Skin epidermis (tissue), 12 donors: Measurements from ENCODE around the gene MYOF.
A peak's percentile ranks its signal among the peaks of the same experiment; 100 is the strongest.

Source experiments
- H3K27ac ChIP-seq, 21 experiments: fragments of 200-600 bp; sonication (generic) in 11 of 21; one replicate each; pipeline ENCODE4 v1.5.0; 2020; ENCODE audit warnings: mild to moderate bottlenecking in 3 of 21, inconsistent platforms in 2 of 21, moderate library complexity in 2 of 21
- H3K4me3 ChIP-seq, 7 experiments: fragments of 200-600 bp; sonication (generic) in 2 of 7; one replicate each; pipeline ENCODE4 v1.5.0; 2020; ENCODE audit warnings: inconsistent platforms in 2 of 7, mild to moderate bottlenecking in 2 of 7, moderate library complexity in 1 of 7

MYOF gene, protein sequence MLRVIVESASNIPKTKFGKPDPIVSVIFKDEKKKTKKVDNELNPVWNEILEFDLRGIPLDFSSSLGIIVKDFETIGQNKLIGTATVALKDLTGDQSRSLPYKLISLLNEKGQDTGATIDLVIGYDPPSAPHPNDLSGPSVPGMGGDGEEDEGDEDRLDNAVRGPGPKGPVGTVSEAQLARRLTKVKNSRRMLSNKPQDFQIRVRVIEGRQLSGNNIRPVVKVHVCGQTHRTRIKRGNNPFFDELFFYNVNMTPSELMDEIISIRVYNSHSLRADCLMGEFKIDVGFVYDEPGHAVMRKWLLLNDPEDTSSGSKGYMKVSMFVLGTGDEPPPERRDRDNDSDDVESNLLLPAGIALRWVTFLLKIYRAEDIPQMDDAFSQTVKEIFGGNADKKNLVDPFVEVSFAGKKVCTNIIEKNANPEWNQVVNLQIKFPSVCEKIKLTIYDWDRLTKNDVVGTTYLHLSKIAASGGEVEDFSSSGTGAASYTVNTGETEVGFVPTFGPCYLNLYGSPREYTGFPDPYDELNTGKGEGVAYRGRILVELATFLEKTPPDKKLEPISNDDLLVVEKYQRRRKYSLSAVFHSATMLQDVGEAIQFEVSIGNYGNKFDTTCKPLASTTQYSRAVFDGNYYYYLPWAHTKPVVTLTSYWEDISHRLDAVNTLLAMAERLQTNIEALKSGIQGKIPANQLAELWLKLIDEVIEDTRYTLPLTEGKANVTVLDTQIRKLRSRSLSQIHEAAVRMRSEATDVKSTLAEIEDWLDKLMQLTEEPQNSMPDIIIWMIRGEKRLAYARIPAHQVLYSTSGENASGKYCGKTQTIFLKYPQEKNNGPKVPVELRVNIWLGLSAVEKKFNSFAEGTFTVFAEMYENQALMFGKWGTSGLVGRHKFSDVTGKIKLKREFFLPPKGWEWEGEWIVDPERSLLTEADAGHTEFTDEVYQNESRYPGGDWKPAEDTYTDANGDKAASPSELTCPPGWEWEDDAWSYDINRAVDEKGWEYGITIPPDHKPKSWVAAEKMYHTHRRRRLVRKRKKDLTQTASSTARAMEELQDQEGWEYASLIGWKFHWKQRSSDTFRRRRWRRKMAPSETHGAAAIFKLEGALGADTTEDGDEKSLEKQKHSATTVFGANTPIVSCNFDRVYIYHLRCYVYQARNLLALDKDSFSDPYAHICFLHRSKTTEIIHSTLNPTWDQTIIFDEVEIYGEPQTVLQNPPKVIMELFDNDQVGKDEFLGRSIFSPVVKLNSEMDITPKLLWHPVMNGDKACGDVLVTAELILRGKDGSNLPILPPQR (N-terminal part only)

DNA sequence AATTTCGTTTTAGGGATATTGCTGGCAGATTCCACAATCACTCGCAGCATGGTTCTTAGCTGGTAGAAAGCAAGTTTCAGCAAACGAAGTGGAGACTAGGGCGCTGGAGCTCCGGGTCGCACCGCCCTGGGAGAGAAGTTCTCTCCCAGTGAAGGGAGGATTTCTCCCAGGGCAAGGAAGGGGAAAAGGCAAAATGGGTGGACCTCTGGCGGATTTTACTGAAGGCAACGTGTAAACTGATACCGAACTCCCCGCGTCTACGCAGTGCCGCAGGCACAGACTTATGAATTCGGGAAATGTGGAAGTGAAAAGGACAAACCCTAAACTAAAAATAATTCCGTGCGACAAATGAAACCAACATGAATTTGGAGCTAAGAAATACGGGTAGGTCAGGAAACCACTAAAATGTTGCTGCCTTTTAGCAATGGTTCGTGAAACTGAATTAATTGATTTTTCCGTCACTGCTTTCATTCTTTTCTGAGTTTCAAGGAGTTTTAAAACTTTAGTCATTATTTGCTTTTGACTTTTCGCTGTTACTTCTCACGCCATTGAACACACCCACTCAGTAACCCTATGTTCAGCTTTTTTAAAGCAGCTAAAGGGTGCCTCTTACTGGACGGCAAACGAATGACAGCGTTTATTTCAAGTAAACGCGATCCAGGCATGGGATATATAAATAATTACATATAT, at the start of gene MYOF:
TSS of gene MYOF (minus strand) at position 190 of the 690 bp plus-strand sequence. CDS start at position 50, 140 bp downstream.
- peak within 1 kb of the TSS in 20 of 21 experiments; percentile 77 to 96 (median 88) for H3K27ac ChIP-seq
- peak within 1 kb of the TSS; percentile 43 to 58 (median 53) for H3K4me3 ChIP-seq

DNA sequence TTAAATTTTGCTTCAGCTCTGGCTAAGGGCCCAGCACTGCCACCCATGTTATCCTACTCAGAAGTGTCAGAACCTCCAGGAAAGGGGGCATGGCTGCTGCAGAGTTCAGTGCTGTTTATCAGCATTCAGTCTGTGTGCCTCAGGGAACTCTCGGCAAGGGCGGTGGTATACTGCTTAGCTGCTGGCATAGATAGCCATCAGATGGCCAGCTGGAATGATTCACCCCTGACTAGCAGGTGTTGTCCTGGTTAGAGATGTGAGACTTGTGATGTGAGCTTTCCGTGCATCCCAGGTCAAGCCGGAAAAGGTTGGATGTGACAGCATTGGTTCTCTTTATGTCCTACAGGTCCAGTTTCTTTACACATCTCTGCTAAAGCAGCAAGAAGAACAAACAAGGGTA, 36.4 kb upstream of the MYOF start:
- H3K4me3 ChIP-seq = no peak overlapping the region
- H3K27ac ChIP-seq = no peak overlapping the region

DNA sequence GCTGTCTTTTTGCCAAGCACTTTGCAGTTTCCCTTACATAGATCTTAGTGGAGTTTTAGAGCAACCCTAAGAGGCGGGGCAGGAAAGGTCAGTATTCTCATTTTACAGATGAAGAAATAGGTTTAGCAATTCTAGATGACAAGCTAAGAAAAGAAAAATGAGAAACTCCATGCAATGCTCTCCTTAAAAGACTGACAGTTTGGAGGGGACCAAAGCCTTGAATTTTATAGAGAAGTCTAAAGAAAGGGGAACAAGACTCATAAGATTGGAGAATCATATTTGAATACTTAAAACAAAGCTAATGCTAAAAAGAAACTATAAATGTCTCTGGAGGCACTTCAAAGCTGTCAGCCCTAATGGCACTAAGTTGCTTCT, 33.9 kb upstream of the MYOF start:
- Histone ChIP-seq H3K4me3 (no peak overlapping the region), H3K27ac (peak overlapping the region in 8 of 21 experiments; percentile 24 to 79 (median 66))

DNA sequence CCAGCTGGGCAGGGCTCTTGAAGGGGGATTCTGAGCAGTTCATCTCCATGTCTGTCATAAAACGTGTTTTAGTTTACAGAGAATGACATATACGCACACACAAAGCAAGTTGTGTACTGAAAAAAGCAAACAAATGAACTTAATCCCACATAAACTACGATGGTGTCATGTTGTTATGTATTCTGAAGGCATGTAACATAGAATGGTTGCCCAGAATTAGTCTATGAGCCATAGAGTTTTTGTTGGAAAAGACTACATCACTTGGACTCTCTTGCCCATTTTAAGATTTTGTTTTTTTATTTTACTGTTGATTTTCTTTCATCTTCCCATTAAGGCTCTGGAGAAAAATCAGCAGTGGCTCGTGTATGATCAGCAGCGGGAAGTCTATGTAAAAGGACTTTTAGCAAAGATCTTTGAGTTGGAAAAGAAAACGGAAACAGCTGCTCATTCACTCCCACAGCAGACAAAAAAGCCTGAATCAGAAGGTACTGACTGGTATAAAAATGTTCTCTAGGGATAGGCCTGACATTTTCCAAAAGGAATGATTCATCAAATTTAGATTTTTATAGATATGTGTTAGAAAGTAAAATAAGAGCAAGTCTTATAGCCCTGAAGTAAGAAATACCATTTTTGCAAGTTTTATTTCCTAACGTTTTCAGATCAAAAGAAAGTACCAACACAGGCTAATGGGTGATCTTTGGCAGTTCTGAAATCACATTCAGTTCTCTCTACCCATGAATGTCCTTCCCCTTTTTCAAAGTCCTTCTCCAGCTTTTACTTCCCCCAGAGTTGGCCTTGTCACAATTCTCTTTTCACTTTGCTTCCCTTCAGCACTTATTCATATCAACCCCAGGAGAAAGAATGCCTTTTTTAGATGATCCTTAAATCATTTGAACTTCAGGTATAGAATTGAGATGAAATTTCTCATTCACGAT, 33.2 kb upstream of the MYOF start:
- Histone ChIP-seq H3K4me3 (no peak overlapping the region), H3K27ac (peak overlapping the region in 13 of 21 experiments; percentile 10 to 79 (median 61))

DNA sequence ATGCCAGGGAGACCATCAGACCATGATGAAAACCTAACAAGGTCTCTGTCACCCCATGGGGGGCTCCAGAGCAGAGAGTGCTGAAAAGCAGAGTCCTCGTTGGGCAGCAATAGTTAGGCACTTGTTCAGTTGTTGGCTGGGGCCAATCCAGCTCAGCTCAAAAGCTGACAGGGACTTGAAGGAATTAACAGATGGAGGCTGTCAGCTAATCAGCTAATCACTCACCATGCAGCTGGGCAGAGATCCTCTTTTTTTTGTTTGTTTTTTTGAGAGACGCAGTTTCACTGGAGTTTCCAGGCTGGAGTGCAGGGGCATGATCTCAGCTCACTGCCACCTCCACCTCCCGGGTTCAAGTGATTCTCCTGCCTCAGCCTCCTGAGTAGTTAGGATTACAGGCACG, 32.4 kb upstream of the MYOF start:
- Histone ChIP-seq H3K27ac (peak overlapping the region in 13 of 21 experiments; percentile 10 to 79 (median 59)), H3K4me3 (no peak overlapping the region)

DNA sequence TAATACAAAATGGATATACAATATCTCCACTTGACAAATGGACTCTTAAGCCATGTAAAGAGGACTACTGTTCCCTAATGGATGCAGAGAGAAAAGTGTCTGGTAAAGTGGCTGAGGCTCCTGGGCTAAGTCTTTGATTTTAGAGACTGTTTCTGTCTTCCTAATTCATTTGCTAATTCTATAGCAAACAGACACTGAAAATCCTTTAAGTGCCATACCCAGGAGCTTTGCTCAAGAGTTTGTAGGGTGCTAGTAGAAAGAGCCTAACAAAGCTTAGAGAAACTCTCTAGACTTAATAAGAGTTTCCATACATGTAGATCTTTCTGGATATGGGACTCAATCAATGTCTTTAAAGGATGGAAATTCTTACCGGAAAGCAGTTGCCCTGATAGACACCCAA, 31.0 kb upstream of the MYOF start:
- Histone ChIP-seq H3K4me3 (no peak overlapping the region), H3K27ac (peak overlapping the region in 1 of 21 experiments; percentile 42)

DNA sequence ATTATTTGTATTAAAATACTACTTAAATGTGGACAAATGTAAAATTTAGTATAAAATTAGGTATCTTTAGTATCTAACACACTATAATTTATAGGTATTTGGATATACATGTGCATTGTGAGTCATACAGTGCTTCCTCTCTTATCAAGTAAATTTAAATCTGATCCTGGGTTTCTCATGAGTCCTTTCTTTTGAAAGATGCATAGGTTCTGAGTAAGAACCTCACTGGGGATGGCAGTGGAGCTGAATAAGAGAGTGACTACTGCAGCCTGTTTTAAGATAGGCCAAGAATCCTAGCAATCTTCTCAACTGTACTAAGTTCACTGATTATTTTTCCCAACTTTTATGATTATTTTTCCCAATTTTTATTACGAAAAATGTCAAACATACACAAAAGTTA, 30.4 kb upstream of the MYOF start:
- Histone ChIP-seq H3K27ac (no peak overlapping the region), H3K4me3 (no peak overlapping the region)

DNA sequence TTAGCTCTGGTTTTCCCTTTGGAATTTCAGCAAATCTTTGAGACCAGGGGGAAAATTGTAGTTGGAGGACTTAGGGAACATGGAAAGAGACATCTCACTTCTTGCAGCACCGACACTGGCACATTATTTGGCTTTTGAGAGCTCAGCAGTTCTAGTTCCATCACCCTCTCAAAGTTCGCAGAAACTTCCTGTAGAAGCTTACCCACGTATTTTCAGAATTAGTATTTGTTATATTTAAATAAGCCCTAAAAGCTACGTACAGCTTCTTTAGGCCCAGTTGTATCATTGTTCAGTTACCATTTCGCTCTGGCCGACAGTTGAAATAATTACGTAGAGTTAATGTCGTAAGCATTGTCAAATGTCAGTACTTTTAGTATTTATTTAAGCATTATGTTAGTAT, 27.7 kb upstream of the MYOF start:
- H3K27ac ChIP-seq = peak overlapping the region in 1 of 21 experiments; percentile 7
- no peak overlapping the region for H3K4me3 ChIP-seq

DNA sequence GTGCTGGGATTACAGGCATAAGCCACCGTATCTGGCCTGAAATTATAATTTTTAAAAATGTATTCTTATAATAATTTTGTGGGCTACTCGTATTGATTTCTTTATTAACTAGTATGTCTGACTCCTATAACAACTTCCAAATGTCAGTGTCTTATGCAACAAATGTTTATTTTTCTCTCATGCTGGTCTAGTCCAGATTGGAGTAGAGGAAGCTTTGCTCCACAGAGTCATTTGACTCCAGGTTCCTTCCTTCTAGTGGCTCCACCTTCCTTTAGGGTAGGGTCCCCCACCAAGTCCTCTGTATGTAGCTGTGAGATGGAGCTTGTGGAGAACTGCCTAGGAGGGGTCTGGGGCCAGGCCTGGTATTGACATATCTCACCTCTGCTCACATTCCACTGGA, 22.9 kb upstream of the MYOF start:
- Histone ChIP-seq H3K4me3 (no peak overlapping the region), H3K27ac (no peak overlapping the region)

DNA sequence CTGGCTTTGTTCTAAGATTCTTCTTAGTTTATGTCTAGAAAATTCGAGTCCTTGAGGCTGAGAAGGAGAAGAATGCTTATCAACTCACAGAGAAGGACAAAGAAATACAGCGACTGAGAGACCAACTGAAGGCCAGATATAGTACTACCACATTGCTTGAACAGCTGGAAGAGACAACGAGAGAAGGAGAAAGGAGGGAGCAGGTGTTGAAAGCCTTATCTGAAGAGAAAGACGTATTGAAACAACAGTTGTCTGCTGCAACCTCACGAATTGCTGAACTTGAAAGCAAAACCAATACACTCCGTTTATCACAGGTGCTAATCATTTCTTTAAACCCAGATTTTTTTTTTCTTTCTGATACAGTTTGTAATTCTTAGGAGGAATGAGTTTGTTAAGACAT, 20.9 kb upstream of the MYOF start:
- peak overlapping the region in 8 of 21 experiments; percentile 4 to 63 (median 14) for H3K27ac ChIP-seq
- no peak overlapping the region for H3K4me3 ChIP-seq

DNA sequence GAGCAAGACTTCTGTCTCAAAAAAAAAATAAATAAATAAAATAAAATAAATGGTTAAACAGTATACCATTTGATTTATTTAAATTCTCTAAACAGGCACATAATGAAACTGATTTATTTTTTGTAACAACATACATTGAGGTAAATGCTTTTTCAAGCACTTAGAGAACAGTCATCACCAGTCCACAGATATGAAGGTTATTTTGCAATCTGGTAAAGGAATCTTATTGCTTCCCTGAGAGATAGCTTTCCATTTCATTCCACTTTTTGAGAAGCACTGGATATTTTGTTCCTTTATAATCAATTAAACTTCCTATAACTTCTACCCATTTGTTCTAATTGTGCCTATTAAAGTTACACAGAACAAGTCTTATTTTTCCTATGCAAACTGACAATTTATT, 19.5 kb upstream of the MYOF start:
- H3K4me3 ChIP-seq = no peak overlapping the region
- peak overlapping the region in 1 of 21 experiments; percentile 49 for H3K27ac ChIP-seq

DNA sequence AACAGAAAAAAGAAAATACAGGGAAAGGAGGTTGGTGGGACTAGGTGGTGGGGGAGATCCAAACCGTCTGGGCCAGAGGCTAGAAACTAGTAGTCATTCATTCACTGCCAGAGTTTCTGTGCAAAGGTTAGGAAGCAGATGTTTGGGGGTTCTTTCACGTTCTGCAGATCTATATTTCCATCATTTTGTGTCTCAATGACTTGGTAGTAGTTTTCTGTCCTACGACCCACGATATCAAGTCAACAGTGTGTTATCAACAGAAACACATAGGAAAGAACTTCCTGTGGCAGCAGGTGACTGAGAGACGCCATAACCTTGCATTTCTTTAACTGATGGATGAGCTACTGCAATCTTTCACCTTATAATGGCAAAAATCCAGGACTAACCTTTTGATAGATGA, 16.0 kb upstream of the MYOF start:
- peak overlapping the region in 1 of 21 experiments; percentile 7 for H3K27ac ChIP-seq
- H3K4me3 ChIP-seq = peak overlapping the region in 1 of 7 experiments; percentile 2

DNA sequence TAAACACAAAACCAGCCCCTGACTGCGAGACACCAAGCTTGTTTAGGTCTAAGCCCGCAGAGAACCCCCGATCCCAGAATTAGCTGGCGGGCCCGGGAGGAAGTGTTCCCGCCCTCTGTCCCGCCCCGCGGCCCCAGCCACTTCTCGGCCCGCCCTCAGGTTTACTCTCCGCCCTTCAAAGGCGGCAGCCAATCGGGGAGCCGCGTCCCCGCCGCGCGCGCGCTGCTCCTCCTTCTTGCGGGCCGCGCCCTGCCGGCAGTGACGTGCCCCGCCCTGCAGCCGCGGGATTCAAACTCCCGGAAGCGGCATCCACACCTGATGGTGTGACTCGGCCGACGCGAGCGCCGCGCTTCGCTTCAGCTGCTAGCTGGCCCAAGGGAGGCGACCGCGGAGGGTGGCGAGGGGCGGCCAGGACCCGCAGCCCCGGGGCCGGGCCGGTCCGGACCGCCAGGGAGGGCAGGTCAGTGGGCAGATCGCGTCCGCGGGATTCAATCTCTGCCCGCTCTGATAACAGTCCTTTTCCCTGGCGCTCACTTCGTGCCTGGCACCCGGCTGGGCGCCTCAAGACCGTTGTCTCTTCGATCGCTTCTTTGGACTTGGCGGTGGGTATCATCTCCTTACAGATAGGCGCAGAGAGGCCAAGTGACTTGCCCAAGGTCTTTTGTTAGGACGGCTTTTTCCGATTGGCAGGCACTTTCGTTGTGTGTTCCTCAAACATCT, 14.3 kb upstream of the MYOF start, which contains the start of gene CEP55:
TSS of gene CEP55 (plus strand) at position 291 of the 720 bp plus-strand sequence. CDS start 3,440 bp downstream, outside the sequence.
- Histone ChIP-seq H3K4me3 (peak within 1 kb of the TSS; percentile 41 to 75 (median 70)), H3K27ac (peak within 1 kb of the TSS in 19 of 21 experiments; percentile 20 to 86 (median 60))

DNA sequence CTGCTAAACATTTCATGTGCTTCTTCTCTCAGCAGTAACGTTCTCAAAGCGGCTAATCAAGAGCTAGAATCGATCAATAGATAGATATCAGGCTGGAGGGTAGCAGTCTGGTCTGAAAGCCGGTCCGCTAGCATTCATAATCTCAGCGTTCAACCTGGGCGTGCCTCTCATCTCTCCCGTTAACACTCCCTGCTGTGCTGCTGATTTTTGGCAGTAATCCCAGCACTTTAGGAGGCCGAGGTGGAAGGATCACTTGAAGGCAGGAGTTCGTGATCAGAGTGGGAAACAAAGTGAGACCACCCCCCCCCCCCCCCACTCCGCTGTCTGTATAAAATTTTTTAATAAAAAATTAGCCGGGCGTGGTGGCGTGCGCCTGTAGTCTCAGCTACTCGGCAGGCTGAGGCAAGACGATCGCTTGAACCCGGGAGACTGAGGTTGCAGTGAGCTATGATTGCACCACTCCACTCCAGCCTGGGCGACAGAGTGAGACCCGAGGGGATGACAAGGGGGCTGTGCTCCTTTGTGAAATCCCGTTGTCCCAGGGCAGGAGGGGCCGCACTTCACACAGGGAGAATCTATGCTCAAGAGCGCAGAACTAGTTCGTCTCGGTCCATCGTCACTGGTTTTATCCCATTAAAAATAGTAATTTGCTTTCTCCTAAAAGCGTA, 13.7 kb upstream of the MYOF start:
- peak overlapping the region in 19 of 21 experiments; percentile 20 to 86 (median 60) for H3K27ac ChIP-seq
- peak overlapping the region; percentile 41 to 75 (median 70) for H3K4me3 ChIP-seq

DNA sequence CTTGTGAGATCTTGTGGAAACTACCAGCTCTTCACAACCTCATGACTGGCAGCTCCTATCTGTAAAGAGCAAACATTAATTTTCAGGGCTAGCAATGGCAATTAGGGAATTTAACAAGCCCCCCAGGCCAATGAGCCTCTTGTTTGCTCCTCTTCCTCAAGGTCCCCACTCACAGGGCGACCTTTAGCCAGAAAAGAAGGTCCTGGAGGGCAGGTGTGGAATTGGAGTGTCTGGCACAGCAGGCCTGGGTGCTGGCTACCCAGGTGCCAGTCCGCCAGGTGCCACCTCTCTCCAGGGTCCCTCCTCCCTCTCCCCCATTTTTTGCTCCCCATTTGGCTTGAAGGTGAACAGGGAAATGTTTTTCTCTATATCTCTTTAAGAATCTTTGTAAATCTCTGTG, 12.4 kb upstream of the MYOF start:
- Histone ChIP-seq H3K27ac (peak overlapping the region in 3 of 21 experiments; percentile 45 to 76 (median 48)), H3K4me3 (no peak overlapping the region)

DNA sequence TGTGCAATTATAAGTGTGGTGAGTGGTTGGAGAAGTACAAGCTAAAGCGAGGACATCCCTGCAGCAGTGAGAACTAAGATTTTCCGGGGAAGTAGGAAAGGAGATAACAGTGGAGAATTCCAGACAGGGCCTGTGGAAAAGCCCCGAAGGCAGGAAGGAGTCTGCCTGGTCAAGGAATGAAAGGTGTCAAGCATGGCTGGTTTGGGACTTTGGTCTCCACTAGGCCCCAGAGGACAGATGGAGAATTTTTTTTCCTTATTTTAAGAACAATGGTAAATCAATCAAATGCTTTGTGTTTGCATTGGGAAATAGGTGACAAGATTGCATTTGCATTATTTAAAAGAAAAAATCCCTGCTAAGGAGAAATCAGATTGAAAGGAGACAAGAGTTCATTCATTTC, 11.0 kb upstream of the MYOF start:
- Histone ChIP-seq H3K4me3 (no peak overlapping the region), H3K27ac (peak overlapping the region in 1 of 21 experiments; percentile 42)
